ENCODE data around the gene PSENEN.
A peak's percentile ranks its signal among the peaks of the same experiment; 100 is the strongest.

PSENEN gene

GRCh38 chr19:35744430-35745327 lies 772 bp upstream of the PSENEN start (continued):
- TF ChIP-seq ZNF518A (tag by site-specific recombination; conservative IDR thresholded peaks at IDR 0.05; ENCODE audit: low read depth) (0 out of 2 replicates have a peak, but pooled peaks have one; percentile 7), ZNF324 (tag by site-specific recombination; IDR thresholded peaks at IDR 0.05) (peak; percentile 58), ZNF561 (tag by site-specific recombination; IDR thresholded peaks at IDR 0.05; ENCODE audit: borderline replicate concordance) (no peak), ZNF530 (tag by site-specific recombination; IDR thresholded peaks at IDR 0.05; ENCODE audit: low read depth) (no peak), ZNF280D (tag by site-specific recombination; IDR thresholded peaks at IDR 0.05) (no peak), ZNF600 (tag by site-specific recombination; IDR thresholded peaks at IDR 0.05) (0 out of 2 replicates have a peak, but pooled peaks have one; percentile 10), ZNF335 (tag by site-specific recombination; conservative IDR thresholded peaks at IDR 0.05) (peak; percentile 94), MZF1 (tag by site-specific recombination; IDR thresholded peaks at IDR 0.05; ENCODE audit: borderline replicate concordance) (no peak), ZBTB6 (tag by site-specific recombination; IDR thresholded peaks at IDR 0.05) (no peak), SCRT1 (tag by site-specific recombination; IDR thresholded peaks at IDR 0.05; ENCODE audit: borderline replicate concordance) (no peak), ZXDB (tag by site-specific recombination; IDR thresholded peaks at IDR 0.05) (peak; percentile 82), ZNF558 (tag by site-specific recombination; IDR thresholded peaks at IDR 0.05) (no peak), IKZF3 (tag by site-specific recombination; IDR thresholded peaks at IDR 0.05) (peak; percentile 83), SP3 (tag by site-specific recombination; IDR thresholded peaks at IDR 0.05) (peak; percentile 98), ZNF146 (tag by site-specific recombination; IDR thresholded peaks at IDR 0.05) (peak; percentile 32; the same call in 1 of the 2 replicates), ZNF138 (tag by site-specific recombination; IDR thresholded peaks at IDR 0.05; ENCODE audit: borderline replicate concordance) (no peak), ZNF677 (tag by site-specific recombination; IDR thresholded peaks at IDR 0.05) (no peak), ZNF560 (tag by site-specific recombination; IDR thresholded peaks at IDR 0.05; ENCODE audit: borderline replicate concordance) (no peak), ZBTB48 (tag by site-specific recombination; IDR thresholded peaks at IDR 0.05) (peak; percentile 92), ZNF19 (tag by site-specific recombination; IDR thresholded peaks at IDR 0.05; ENCODE audit: low read depth) (no peak), ZNF521 (tag by site-specific recombination; IDR thresholded peaks at IDR 0.05) (no peak), ZNF585B (tag by site-specific recombination; IDR thresholded peaks at IDR 0.05) (no peak), KLF9 (tag by site-specific recombination; IDR thresholded peaks at IDR 0.05; ENCODE audit: low read depth) (peak; percentile 92), ZNF37A (tag by site-specific recombination; IDR thresholded peaks at IDR 0.05) (no peak), ZNF660 (tag by site-specific recombination; IDR thresholded peaks at IDR 0.05) (0 out of 2 replicates have a peak, but pooled peaks have one; percentile 87)
- TF ChIP-seq, protein P1, sequence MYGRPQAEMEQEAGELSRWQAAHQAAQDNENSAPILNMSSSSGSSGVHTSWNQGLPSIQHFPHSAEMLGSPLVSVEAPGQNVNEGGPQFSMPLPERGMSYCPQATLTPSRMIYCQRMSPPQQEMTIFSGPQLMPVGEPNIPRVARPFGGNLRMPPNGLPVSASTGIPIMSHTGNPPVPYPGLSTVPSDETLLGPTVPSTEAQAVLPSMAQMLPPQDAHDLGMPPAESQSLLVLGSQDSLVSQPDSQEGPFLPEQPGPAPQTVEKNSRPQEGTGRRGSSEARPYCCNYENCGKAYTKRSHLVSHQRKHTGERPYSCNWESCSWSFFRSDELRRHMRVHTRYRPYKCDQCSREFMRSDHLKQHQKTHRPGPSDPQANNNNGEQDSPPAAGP (tag by site-specific recombination; IDR thresholded peaks at IDR 0.05): peak; percentile 73; the same call in 1 of the 2 replicates
